ENCODE data around the gene ADAP1. TPM values are rescaled to one million over a fixed set of nuclear protein-coding genes. Genes with fewer than 3 reads are reported as not detected.

ADAP1 gene
- polyA plus RNA-seq, 1 experiment, result 0.87 TPM

- H3K9me3 ChIP-seq (ENCODE audit: control insufficient read depth, insufficient read depth, low read length), result peaks cover 5% of the 10 kb centered on the region; the same call in 1 of the 2 replicates
- no peak overlapping the region for H3K4me3 ChIP-seq (ENCODE audit: low read depth, low read length)
- TF ChIP-seq CTCF (IDR thresholded peaks at IDR 0.05; ENCODE audit: low read depth, low read length), result no peak
- H3K27me3 ChIP-seq (ENCODE audit: control insufficient read depth, insufficient read depth, low read length), result no peaks in the 10 kb centered on the region
- POLR2A ChIA-PET, result no interaction called here
- no peak overlapping the region for H3K27ac ChIP-seq (ENCODE audit: low read depth, low read length)
- no peak for DNase-seq (ENCODE audit: low read depth, low spot score)
- CTCF ChIA-PET, result no interaction called here
These were observed 15.8 kb downstream of the ADAP1 start for GRCh38 chr7:938546-939185.

- peaks cover 5% of the 10 kb centered on the region; the same call in 1 of the 2 replicates for H3K9me3 ChIP-seq (ENCODE audit: control insufficient read depth, insufficient read depth, low read length)
- no peak overlapping the region for H3K4me3 ChIP-seq (ENCODE audit: low read depth, low read length)
- CTCF ChIA-PET, result no interaction called here
- POLR2A ChIA-PET, result no interaction called here
- H3K27me3 ChIP-seq (ENCODE audit: control insufficient read depth, insufficient read depth, low read length), result no peaks in the 10 kb centered on the region
- no peak overlapping the region for H3K27ac ChIP-seq (ENCODE audit: low read depth, low read length)
- no peak for TF ChIP-seq CTCF (IDR thresholded peaks at IDR 0.05; ENCODE audit: low read depth, low read length)
- DNase-seq (ENCODE audit: low read depth, low spot score), result no peak
These were observed 16.5 kb downstream of the ADAP1 start for GRCh38 chr7:937856-938484.

- CTCF ChIA-PET, result no interaction called here
- Histone ChIP-seq H3K27ac (ENCODE audit: low read depth, low read length) (no peak overlapping the region), H3K27me3 (ENCODE audit: control insufficient read depth, insufficient read depth, low read length) (no peaks in the 10 kb centered on the region), H3K4me3 (ENCODE audit: low read depth, low read length) (no peak overlapping the region), H3K9me3 (ENCODE audit: control insufficient read depth, insufficient read depth, low read length) (peaks cover 5% of the 10 kb centered on the region; the same call in 1 of the 2 replicates)
- TF ChIP-seq CTCF (IDR thresholded peaks at IDR 0.05; ENCODE audit: low read depth, low read length), result no peak
- POLR2A ChIA-PET, result no interaction called here
- DNase-seq (ENCODE audit: low read depth, low spot score), result no peak
These were observed 18.0 kb downstream of the ADAP1 start for GRCh38 chr7:936386-937054.

GRCh38 chr7:935874-936385, 18.6 kb downstream of the ADAP1 start:
- no peak for DNase-seq (ENCODE audit: low read depth, low spot score)
- CTCF ChIA-PET, result no interaction called here

More at GRCh38 chr7:935874-936385, 18.6 kb downstream of the ADAP1 start:
- Histone ChIP-seq H3K4me3 (ENCODE audit: low read depth, low read length) (no peak overlapping the region), H3K27ac (ENCODE audit: low read depth, low read length) (no peak overlapping the region), H3K27me3 (ENCODE audit: control insufficient read depth, insufficient read depth, low read length) (no peaks in the 10 kb centered on the region), H3K9me3 (ENCODE audit: control insufficient read depth, insufficient read depth, low read length) (peaks cover 5% of the 10 kb centered on the region; the same call in 1 of the 2 replicates)
- POLR2A ChIA-PET, result no interaction called here
- no peak for TF ChIP-seq CTCF (IDR thresholded peaks at IDR 0.05; ENCODE audit: low read depth, low read length)

All from AG04450 (cell line).